SK-N-SH treated with all-trans-retinoic acid at 6 μM for 48 hours (cell line): ENCODE data around the gene TAAR2.

Experiments used
- ARNTL ChIP-seq: fragments of 450-650 bp; formaldehyde crosslinking; IDR thresholded peaks from 2 replicates; pipeline ENCODE4 v1.5.0; 2020; ENCODE audit warnings: low read depth, mild to moderate bottlenecking, moderate library complexity, borderline replicate concordance
- BACH2 ChIP-seq: fragments of 250-450 bp; sonication (Bioruptor Pico); IDR thresholded peaks from 2 replicates; pipeline ENCODE4 v1.9.0; 2021; ENCODE audit warnings: mild to moderate bottlenecking, borderline replicate concordance
- ESRRG ChIP-seq: fragments of 250-450 bp; sonication (Bioruptor Pico); IDR thresholded peaks from 2 replicates; pipeline ENCODE4 v1.6.1; 2021; ENCODE audit warnings: mild to moderate bottlenecking
- ZNF70 ChIP-seq: fragments of 450-650 bp; formaldehyde crosslinking; IDR thresholded peaks from 2 replicates; pipeline ENCODE4 v1.5.0; 2020; ENCODE audit warnings: mild to moderate bottlenecking, moderate library complexity

DNA sequence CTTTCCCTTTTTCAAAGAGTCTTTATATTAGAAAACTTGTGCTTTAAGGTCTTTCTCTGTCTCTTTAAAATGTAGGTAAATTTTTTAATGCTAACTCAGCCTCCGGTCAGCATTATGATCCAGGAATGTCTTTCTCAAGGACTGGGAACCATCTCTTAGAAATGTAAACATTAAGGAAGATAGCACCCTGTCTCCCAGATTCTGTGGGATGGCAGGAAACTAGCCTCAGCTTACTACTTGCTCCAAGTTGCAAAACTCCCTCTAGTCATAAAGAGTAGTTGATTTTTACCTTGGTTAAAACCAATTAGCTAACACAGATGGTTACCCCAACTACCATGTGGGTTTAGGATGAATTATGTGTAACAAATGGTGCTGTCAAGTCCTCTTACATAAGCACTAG, 39.6 kb upstream of the TAAR2 start:
- TF ChIP-seq ESRRG (CRISPR knock-in tag) (no peak), ZNF70 (CRISPR knock-in tag) (no peak), BACH2 (CRISPR knock-in tag) (no peak), ARNTL (CRISPR knock-in tag) (no peak)
